ENCODE data around the gene POMZP3.
"Not testable (repeated sequence)": the region's sequence is repeated elsewhere in the genome, so short reads cannot be mapped to it uniquely, and the experiment has no call there.

DNA sequence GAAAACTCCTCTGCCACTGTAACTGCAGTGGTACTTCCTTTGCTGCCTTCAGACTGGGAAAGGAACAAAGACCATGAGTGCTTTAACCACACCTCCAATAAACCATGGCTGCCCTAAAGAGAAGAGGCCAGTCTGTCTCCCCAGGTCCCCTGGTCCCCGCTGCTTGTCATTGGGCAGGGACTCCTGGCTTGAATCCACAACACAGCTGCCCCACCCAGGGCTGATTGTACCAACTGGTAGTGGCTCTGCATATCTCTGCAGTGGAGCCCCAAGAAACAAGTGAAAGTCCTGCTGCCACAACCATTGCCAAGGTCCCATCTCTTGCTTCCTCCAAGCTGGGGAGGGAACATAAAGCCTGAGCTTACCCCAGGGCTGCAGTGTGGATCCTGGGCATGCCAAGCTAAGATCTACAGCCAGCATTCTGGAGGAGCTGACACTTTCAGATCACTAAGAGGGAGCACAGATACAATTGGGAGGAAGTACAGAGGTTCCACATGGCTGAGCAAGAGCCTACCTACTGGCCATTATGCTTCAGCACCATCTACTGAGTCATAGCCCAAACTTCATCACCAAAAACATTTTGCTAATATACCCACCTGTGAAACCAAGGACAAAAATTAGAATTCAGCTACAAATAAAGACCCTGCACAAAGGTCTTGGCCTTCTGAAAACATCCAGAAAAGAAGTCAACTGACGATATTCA lies 35.3 kb downstream of the POMZP3 start:
- not testable (repeated sequence) for TF ChIP-seq YY1 (IDR thresholded peaks at IDR 0.05; ENCODE audit: insufficient read depth, insufficient read length); ZNF274 (IDR thresholded peaks at IDR 0.05; ENCODE audit: low read depth, low read length); SUZ12 (IDR thresholded peaks at IDR 0.05; ENCODE audit: extremely low read depth, insufficient read depth, insufficient read length)

Data from NT2/D1 (cell line).